Transverse colon (tissue), 4 donors: ENCODE data around the gene CAMTA1.

ENCODE experiments used
- CTCF ChIP-seq, 5 experiments: fragments of 200-600 bp in 3 of 5; fragments of 450-650 bp in 2 of 5; sonication (generic) in 3 of 5; IDR thresholded peaks; 1 replicate in 2 of 5; 2 replicates in 3 of 5; pipeline ENCODE4 v1.5.1; 2016 to 2017; ENCODE audit warnings: antibody characterized with exemption in 5 of 5, inconsistent platforms in 3 of 5, mild to moderate bottlenecking in 2 of 5, moderate library complexity in 1 of 5
- EP300 ChIP-seq: sonication (generic); formaldehyde crosslinking; IDR thresholded peaks from one replicate; pipeline ENCODE4 v1.6.1; 2017; ENCODE audit warnings: antibody characterized with exemption, low read depth
- POLR2A ChIP-seq: fragments of 450-650 bp; IDR thresholded peaks from one replicate; pipeline ENCODE4 v1.6.1; 2016; ENCODE audit warnings: antibody characterized with exemption, mild to moderate bottlenecking, moderate library complexity
- POLR2AphosphoS5 ChIP-seq, 3 donors: sonication (generic); formaldehyde crosslinking; IDR thresholded peaks; one replicate each; pipeline ENCODE4 v1.6.1; 2016; ENCODE audit warnings: antibody characterized with exemption in 3 of 3

- TF ChIP-seq POLR2AphosphoS5 (IDR thresholded peaks at IDR 0.05) (no peak), CTCF (IDR thresholded peaks at IDR 0.05) (no peak), EP300 (no peak), POLR2A (no peak)
Observed at GRCh38 chr1:7393136-7393535, 607.9 kb downstream of the CAMTA1 start.
